SK-N-SH (cell line): ENCODE results near the gene CDKN1B. TPM values are rescaled to one million over a fixed set of nuclear protein-coding genes. Genes with fewer than 3 reads are reported as not detected.

Experiments used
- CTCF ChIA-PET: fragments of 300-600, 350-600 bp; formaldehyde crosslinking; extraction: SDS; loops from one replicate; lab custom pipeline; 2021; lab: Yijun Ruan, JAX
- POLR2A ChIA-PET: fragments of 350-600 bp; sonication (Branson Sonifier 250); formaldehyde crosslinking; extraction: SDS; loops from one replicate; lab custom pipeline; 2020; ENCODE audit warnings: antibody characterized with exemption, inconsistent platforms; lab: Yijun Ruan, JAX
- DNase-seq: peaks from one replicate; pipeline ENCODE4 v3.0.0; 2012
- H2AFZ ChIP-seq: fragments of 200-600 bp; sonication (generic); 2 replicates; pipeline ENCODE4 v1.8.1; 2016; ENCODE audit warnings: antibody characterized with exemption, mild to moderate bottlenecking, low read depth
- H3F3A ChIP-seq: fragments of 200-600 bp; sonication (generic); replicated peaks from 2 replicates; pipeline ENCODE3; 2016; ENCODE audit warnings: antibody characterized with exemption, mild to moderate bottlenecking; ENCODE audit not compliant: insufficient read depth
- H3K27ac ChIP-seq, 2 experiments: fragments of 200-500 bp in 1 of 2; fragments of 200-600 bp in 1 of 2; sonication (Bioruptor generic) in 1 of 2; sonication (generic), shearing (Covaris generic) in 1 of 2; 2 replicates each; pipeline versions ENCODE4 v1.5.1 to v1.6.1; 2014 to 2016; ENCODE audit warnings: low read depth in 2 of 2, inconsistent platforms in 1 of 2, low read length in 1 of 2, mild to moderate bottlenecking in 1 of 2, mixed read lengths in 1 of 2
- H3K27me3 ChIP-seq: fragments of 200-600 bp; sonication (generic), shearing (Covaris generic); 2 replicates; pipeline ENCODE4 v1.6.1; 2016; ENCODE audit warnings: mixed run types; ENCODE audit not compliant: insufficient read depth
- H3K36me3 ChIP-seq, 2 experiments: fragments of 200-500 bp in 1 of 2; fragments of 200-600 bp in 1 of 2; sonication (Bioruptor generic) in 1 of 2; sonication (generic) in 1 of 2; replicated peaks in 1 of 2; 2 replicates each; pipeline versions ENCODE3 to v1.5.1; 2014 to 2016; ENCODE audit warnings: low read length in 1 of 2, mild to moderate bottlenecking in 1 of 2; ENCODE audit not compliant: insufficient read depth in 2 of 2, control insufficient read depth in 1 of 2
- H3K4me1 ChIP-seq, 2 experiments: fragments of 200-500 bp in 1 of 2; fragments of 200-600 bp in 1 of 2; sonication (Bioruptor generic) in 1 of 2; sonication (generic), shearing (Covaris generic) in 1 of 2; 2 replicates each; pipeline versions ENCODE4 v1.5.1 to v1.6.1; 2014 to 2016; ENCODE audit warnings: low read depth in 1 of 2, low read length in 1 of 2, mixed run types in 1 of 2; ENCODE audit not compliant: insufficient read depth in 2 of 2, control insufficient read depth in 1 of 2
- H3K4me2 ChIP-seq: fragments of 200-600 bp; sonication (generic), shearing (Covaris generic); 2 replicates; pipeline ENCODE4 v1.6.1; 2017; ENCODE audit warnings: mixed run types
- H3K4me3 ChIP-seq, 2 experiments: fragments of 200-500 bp in 1 of 2; fragments of 200-600 bp in 1 of 2; sonication (Bioruptor generic) in 1 of 2; sonication (generic), shearing (Covaris generic) in 1 of 2; 2 replicates each; pipeline versions ENCODE4 v1.5.1 to v1.8.1; 2014 to 2016; ENCODE audit warnings: low read depth in 2 of 2, inconsistent platforms in 1 of 2, low read length in 1 of 2, mild to moderate bottlenecking in 1 of 2, mixed read lengths in 1 of 2, moderate library complexity in 1 of 2
- H3K79me2 ChIP-seq: fragments of 200-600 bp; sonication (generic); 2 replicates; pipeline ENCODE4 v1.8.1; 2017; ENCODE audit warnings: mild to moderate bottlenecking; ENCODE audit not compliant: insufficient read depth
- H3K9ac ChIP-seq: fragments of 200-600 bp; sonication (generic); 2 replicates; pipeline ENCODE4 v1.6.1; 2017; ENCODE audit warnings: mixed run types
- H3K9me2 ChIP-seq: fragments of 200-600 bp; sonication (generic); 2 replicates; pipeline ENCODE4 v1.6.1; 2017; ENCODE audit warnings: mixed run types
- H3K9me3 ChIP-seq: fragments of 200-600 bp; sonication (generic); 2 replicates; pipeline ENCODE4 v1.6.1; 2017; ENCODE audit warnings: mixed run types, mild to moderate bottlenecking, moderate library complexity
- H4K20me1 ChIP-seq: fragments of 200-600 bp; sonication (generic); 2 replicates; pipeline ENCODE4 v1.6.1; 2017; ENCODE audit warnings: mild to moderate bottlenecking, mixed run types; ENCODE audit not compliant: insufficient read depth
- CHD2 ChIP-seq: fragments of 150-350 bp; IDR thresholded peaks from 2 replicates; pipeline ENCODE4 v1.6.1; 2018; ENCODE audit warnings: low read length; ENCODE audit not compliant: partially characterized antibody
- EP300 ChIP-seq, 2 experiments: IDR thresholded peaks; 2 replicates each; pipeline versions ENCODE4 v1.4.0 to v1.6.1; 2012; ENCODE audit warnings: borderline replicate concordance in 1 of 2, low read depth in 1 of 2, low read length in 1 of 2
- EZH2phosphoT487 ChIP-seq: fragments of 200-600 bp; sonication (generic); IDR thresholded peaks from 2 replicates; pipeline ENCODE4 v1.6.1; 2017; ENCODE audit warnings: low read depth, mixed run types, mild to moderate bottlenecking, antibody characterized with exemption, moderate library complexity, borderline replicate concordance
- GATA2 ChIP-seq: sonication (generic); formaldehyde crosslinking; IDR thresholded peaks from 2 replicates; pipeline ENCODE4 v1.5.0; 2020; ENCODE audit warnings: mild to moderate bottlenecking, missing genetic modification reagents
- JUND ChIP-seq: IDR thresholded peaks from 2 replicates; pipeline ENCODE4 v1.4.0; 2012
- MAX ChIP-seq: IDR thresholded peaks from 2 replicates; pipeline ENCODE4 v1.4.0; 2012; ENCODE audit warnings: low read depth
- MEF2A ChIP-seq: IDR thresholded peaks from 2 replicates; pipeline ENCODE4 v1.4.0; 2012; ENCODE audit warnings: low read depth, borderline replicate concordance
- POLR2AphosphoS5 ChIP-seq: IDR thresholded peaks from 2 replicates; pipeline ENCODE4 v1.6.1; 2012; ENCODE audit warnings: low read depth, low read length
- RCOR1 ChIP-seq: fragments of 150-350 bp; IDR thresholded peaks from 2 replicates; pipeline ENCODE4 v1.6.1; 2017; ENCODE audit warnings: antibody characterized with exemption, low read length
- RXRA ChIP-seq: IDR thresholded peaks from 2 replicates; pipeline ENCODE4 v1.4.0; 2012; ENCODE audit warnings: low read depth, mild to moderate bottlenecking, borderline replicate concordance
- SMC3 ChIP-seq: IDR thresholded peaks from 2 replicates; pipeline ENCODE4 v1.6.1; 2012; ENCODE audit warnings: low read depth, low read length, improper control_type of control experiment
- USF2 ChIP-seq: fragments of 150-350 bp; IDR thresholded peaks from 2 replicates; pipeline ENCODE4 v1.6.1; 2017; ENCODE audit warnings: antibody characterized with exemption, low read length, low read depth, borderline replicate concordance
- YY1 ChIP-seq: IDR thresholded peaks from 2 replicates; pipeline ENCODE4 v1.4.0; 2012; ENCODE audit warnings: low read depth, mild to moderate bottlenecking
- WGBS: methylation state at CpG from one replicate; pipeline ENCODE4 v1.1.6; 2017; ENCODE audit warnings: low lambda C conversion rate; 5-methylcytosine and 5-hydroxymethylcytosine counted together
- polyA plus RNA-seq, 3 experiments: library from polyadenylated mRNA; depleted of rRNA; stranded (reverse); fragments of >200 nt; gene quantifications; 2 replicates each; pipeline ENCODE4 v1.2.3, GENCODE V29; 2012
- TF ChIP-seq, protein P1 (sequence below): fragments of 200-600 bp; sonication (generic); IDR thresholded peaks from 2 replicates; pipeline ENCODE4 v1.6.1; 2017; ENCODE audit warnings: antibody characterized with exemption, mild to moderate bottlenecking, moderate library complexity
- TF ChIP-seq, protein P2 (sequence below): IDR thresholded peaks from 2 replicates; pipeline ENCODE4 v1.6.1; 2012; ENCODE audit warnings: mild to moderate bottlenecking, low read depth, low read length, moderate library complexity

CDKN1B gene
- polyA plus RNA-seq, 1 of the 3 experiments (the other 2 are of a cell fraction): 9.2 TPM

- H3F3A ChIP-seq: no peaks in the 10 kb centered on the region
- H3K36me3 ChIP-seq: no peaks in the 10 kb centered on the region
- no peak overlapping the region; a peak in 1 of 4 replicates for H3K27ac ChIP-seq
- TF ChIP-seq YY1 (no peak), SMC3 (no peak), JUND (no peak), MAX (no peak), EZH2phosphoT487 (no peak), MEF2A (no peak), RCOR1 (no peak), USF2 (no peak), RXRA (no peak), EP300 (IDR thresholded peaks at IDR 0.05; ENCODE audit: borderline replicate concordance in 1 of 2, low read depth in 1 of 2, low read length in 1 of 2) (no peak), POLR2AphosphoS5 (no peak), CHD2 (no peak), GATA2 (no peak)
- TF ChIP-seq, protein P1, sequence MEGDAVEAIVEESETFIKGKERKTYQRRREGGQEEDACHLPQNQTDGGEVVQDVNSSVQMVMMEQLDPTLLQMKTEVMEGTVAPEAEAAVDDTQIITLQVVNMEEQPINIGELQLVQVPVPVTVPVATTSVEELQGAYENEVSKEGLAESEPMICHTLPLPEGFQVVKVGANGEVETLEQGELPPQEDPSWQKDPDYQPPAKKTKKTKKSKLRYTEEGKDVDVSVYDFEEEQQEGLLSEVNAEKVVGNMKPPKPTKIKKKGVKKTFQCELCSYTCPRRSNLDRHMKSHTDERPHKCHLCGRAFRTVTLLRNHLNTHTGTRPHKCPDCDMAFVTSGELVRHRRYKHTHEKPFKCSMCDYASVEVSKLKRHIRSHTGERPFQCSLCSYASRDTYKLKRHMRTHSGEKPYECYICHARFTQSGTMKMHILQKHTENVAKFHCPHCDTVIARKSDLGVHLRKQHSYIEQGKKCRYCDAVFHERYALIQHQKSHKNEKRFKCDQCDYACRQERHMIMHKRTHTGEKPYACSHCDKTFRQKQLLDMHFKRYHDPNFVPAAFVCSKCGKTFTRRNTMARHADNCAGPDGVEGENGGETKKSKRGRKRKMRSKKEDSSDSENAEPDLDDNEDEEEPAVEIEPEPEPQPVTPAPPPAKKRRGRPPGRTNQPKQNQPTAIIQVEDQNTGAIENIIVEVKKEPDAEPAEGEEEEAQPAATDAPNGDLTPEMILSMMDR: no peak
- TF ChIP-seq, protein P2, sequence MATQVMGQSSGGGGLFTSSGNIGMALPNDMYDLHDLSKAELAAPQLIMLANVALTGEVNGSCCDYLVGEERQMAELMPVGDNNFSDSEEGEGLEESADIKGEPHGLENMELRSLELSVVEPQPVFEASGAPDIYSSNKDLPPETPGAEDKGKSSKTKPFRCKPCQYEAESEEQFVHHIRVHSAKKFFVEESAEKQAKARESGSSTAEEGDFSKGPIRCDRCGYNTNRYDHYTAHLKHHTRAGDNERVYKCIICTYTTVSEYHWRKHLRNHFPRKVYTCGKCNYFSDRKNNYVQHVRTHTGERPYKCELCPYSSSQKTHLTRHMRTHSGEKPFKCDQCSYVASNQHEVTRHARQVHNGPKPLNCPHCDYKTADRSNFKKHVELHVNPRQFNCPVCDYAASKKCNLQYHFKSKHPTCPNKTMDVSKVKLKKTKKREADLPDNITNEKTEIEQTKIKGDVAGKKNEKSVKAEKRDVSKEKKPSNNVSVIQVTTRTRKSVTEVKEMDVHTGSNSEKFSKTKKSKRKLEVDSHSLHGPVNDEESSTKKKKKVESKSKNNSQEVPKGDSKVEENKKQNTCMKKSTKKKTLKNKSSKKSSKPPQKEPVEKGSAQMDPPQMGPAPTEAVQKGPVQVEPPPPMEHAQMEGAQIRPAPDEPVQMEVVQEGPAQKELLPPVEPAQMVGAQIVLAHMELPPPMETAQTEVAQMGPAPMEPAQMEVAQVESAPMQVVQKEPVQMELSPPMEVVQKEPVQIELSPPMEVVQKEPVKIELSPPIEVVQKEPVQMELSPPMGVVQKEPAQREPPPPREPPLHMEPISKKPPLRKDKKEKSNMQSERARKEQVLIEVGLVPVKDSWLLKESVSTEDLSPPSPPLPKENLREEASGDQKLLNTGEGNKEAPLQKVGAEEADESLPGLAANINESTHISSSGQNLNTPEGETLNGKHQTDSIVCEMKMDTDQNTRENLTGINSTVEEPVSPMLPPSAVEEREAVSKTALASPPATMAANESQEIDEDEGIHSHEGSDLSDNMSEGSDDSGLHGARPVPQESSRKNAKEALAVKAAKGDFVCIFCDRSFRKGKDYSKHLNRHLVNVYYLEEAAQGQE: no peak
- H2AFZ ChIP-seq: no peak overlapping the region
- H3K79me2 ChIP-seq: no peaks in the 10 kb centered on the region
- WGBS: 69% methylated on average over 4 of the region's 4 CpGs
- no peak overlapping the region for H3K4me3 ChIP-seq
- H4K20me1 ChIP-seq: no peaks in the 10 kb centered on the region
- no peak overlapping the region for H3K4me2 ChIP-seq
- peaks cover 0 to 14% of the 10 kb centered on the region in 2 experiments; a peak in 2 of 4 replicates for H3K4me1 ChIP-seq
- no peaks in the 10 kb centered on the region for H3K9me3 ChIP-seq
- no peaks in the 10 kb centered on the region for H3K9me2 ChIP-seq
- POLR2A ChIA-PET: no interaction called here
- CTCF ChIA-PET: interaction anchor here (1.0 kb wide), 1 partner anchor 29 kb away, joined by 3 read pairs; no protein-coding TSS in a partner anchor
- no peaks in the 10 kb centered on the region for H3K27me3 ChIP-seq
- no peak overlapping the region for H3K9ac ChIP-seq
- no peak for DNase-seq
These were observed 31.9 kb upstream of the CDKN1B start for GRCh38 chr12:12685305-12685704.
